ENCODE results near the gene SRGAP3.

DNA sequence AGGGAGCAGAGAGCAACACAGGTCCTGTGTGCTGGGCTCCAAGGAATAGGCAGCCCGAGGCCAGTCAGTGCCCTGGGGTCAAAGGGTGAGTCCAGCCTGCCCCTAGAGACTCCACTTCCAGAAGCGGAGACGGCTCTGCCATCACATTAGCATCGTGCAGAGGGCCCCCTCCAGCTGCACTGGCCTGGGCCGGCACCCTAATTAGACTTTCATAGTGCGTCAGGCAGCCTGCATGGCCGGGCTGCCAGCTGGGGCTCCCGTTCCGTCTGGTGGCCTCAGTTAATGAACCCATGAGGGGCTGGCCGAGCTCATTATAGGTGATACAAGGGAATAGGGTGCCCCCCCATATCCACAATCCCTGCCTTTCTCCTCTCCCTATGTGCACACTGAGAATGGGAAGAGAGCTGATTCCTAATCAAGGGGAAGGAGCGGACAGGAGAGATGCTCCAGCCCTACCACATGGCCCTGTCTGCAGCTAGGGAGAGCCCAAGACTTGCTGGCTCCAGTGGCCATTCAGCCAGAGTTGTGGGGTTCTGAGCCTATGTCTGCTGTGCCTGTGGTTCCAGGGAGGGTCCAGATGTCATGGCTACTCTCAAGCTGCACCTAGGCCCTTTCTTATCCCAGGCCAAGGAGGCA, 128.0 kb downstream of the SRGAP3 start:
- TF ChIP-seq RAD21 (IDR thresholded peaks at IDR 0.05; ENCODE audit: low read depth) (no peak), EP300 (IDR thresholded peaks at IDR 0.05; ENCODE audit: borderline replicate concordance) (no peak), CREB1 (IDR thresholded peaks at IDR 0.05; ENCODE audit: low read depth) (no peak), TAF1 (IDR thresholded peaks at IDR 0.05; ENCODE audit: low read depth) (no peak)
